ENCODE measurements around the gene STEEP1.
A peak's percentile ranks its signal among the peaks of the same experiment; 100 is the strongest.

STEEP1 gene

GRCh38 chrX:119565107-119565663 lies at the start of gene STEEP1:
Gene STEEP1 (minus strand): TSS chrX:119565409. CDS start chrX:119565355, 54 bp downstream.
- DNase-seq: peak; percentile 84

- DNase-seq: no peak
These were observed 49.6 kb upstream of the STEEP1 start for GRCh38 chrX:119614776-119615175.

GRCh38 chrX:119607018-119607389 lies 41.8 kb upstream of the STEEP1 start:
- no peak for DNase-seq

GRCh38 chrX:119606280-119607017 lies 41.2 kb upstream of the STEEP1 start, which contains the start of gene NKRF:
Gene NKRF (minus strand): TSS chrX:119606424.
- DNase-seq: peak; percentile 59

- no peak for DNase-seq
These were observed 40.5 kb upstream of the STEEP1 start for GRCh38 chrX:119605464-119606279.

GRCh38 chrX:119604766-119605463 lies 39.7 kb upstream of the STEEP1 start:
- DNase-seq: no peak

- DNase-seq: no peak
These were observed 37.6 kb upstream of the STEEP1 start for GRCh38 chrX:119602701-119603255.

- no peak for DNase-seq
These were observed 24.6 kb upstream of the STEEP1 start for GRCh38 chrX:119589810-119590209.

GRCh38 chrX:119583431-119584059 lies 18.3 kb upstream of the STEEP1 start:
- DNase-seq: no peak

- no peak for DNase-seq
These were observed 14.2 kb upstream of the STEEP1 start for GRCh38 chrX:119579414-119579813.

GRCh38 chrX:119574394-119575266 lies 9.4 kb upstream of the STEEP1 start, which contains the start of gene UBE2A:
Gene UBE2A (plus strand): TSS chrX:119574563. CDS start chrX:119574712, 149 bp downstream.
- peak; percentile 23 for DNase-seq

GRCh38 chrX:119573840-119574393 lies 8.7 kb upstream of the STEEP1 start:
- no peak for DNase-seq

- DNase-seq: no peak
These were observed 8.0 kb upstream of the STEEP1 start for GRCh38 chrX:119573222-119573621.

- no peak for DNase-seq
These were observed 5.2 kb upstream of the STEEP1 start for GRCh38 chrX:119570351-119570835.

- no peak for DNase-seq
These were observed 12.7 kb downstream of the STEEP1 start for GRCh38 chrX:119552508-119552907.

GRCh38 chrX:119549327-119550016 lies 15.7 kb downstream of the STEEP1 start:
- DNase-seq: no peak

GRCh38 chrX:119541188-119541587 lies 24.0 kb downstream of the STEEP1 start:
- DNase-seq: no peak

- no peak for DNase-seq
These were observed 25.3 kb downstream of the STEEP1 start for GRCh38 chrX:119539872-119540271.

GRCh38 chrX:119537487-119537886 lies 27.7 kb downstream of the STEEP1 start:
- no peak for DNase-seq

Data from NCI-H1417 treated with DMSO at 0.1 percent for 48 hours (cell line).